ENCODE measurements around the gene ERC2.

GRCh38 chr3:55942868-55943267, 525.4 kb downstream of the ERC2 start:
- TF ChIP-seq CTCF (conservative IDR thresholded peaks at IDR 0.05; ENCODE audit: low read depth, low read length) = no peak
- TF ChIP-seq EZH2phosphoT487 (IDR thresholded peaks at IDR 0.05; ENCODE audit: borderline replicate concordance, low read length) = no peak
- TF ChIP-seq EZH2 (IDR thresholded peaks at IDR 0.05; ENCODE audit: low read length, unreplicated experiment) = no peak

Measured in PC-3 (cell line).